OCI-LY7 (cell line): ENCODE results near the gene SCUBE3. TPM values are rescaled to one million over a fixed set of nuclear protein-coding genes. Genes with fewer than 3 reads are reported as not detected.

Source experiments
- BruUV-seq: library from RNA; stranded (reverse); fragments of 400-500 nt; replicated peaks from 2 replicates; lab custom pipeline; 2021; lab: Mats Ljungman, UMichigan
- CTCF ChIA-PET: fragments of 300-600 bp; sonication (Branson Sonifier 250); formaldehyde crosslinking; loops from one replicate; lab custom pipeline; 2022; ENCODE audit warnings: antibody characterized with exemption; ENCODE audit not compliant: unreplicated experiment; lab: Charles Lee
- POLR2A ChIA-PET: fragments of 300-600 bp; sonication (Branson Sonifier 250); formaldehyde crosslinking; loops from one replicate; lab custom pipeline; 2022; ENCODE audit warnings: antibody characterized with exemption; lab: Charles Lee
- DNase-seq: peaks from one replicate; pipeline ENCODE4 v3.0.0-alpha.2; 2015; ENCODE audit warnings: low spot score
- H2AFZ ChIP-seq: fragments of 200-600 bp; sonication (generic), shearing (Covaris generic); 2 replicates; pipeline ENCODE4 v1.6.1; 2014; ENCODE audit warnings: mild to moderate bottlenecking, antibody characterized with exemption, low read length, moderate library complexity
- H3K27ac ChIP-seq: fragments of 200-600 bp; sonication (generic); 2 replicates; pipeline ENCODE4 v1.5.1; 2014; ENCODE audit warnings: mixed run types, low read depth, mild to moderate bottlenecking, moderate library complexity, low read length, inconsistent platforms; ENCODE audit not compliant: poor library complexity, severe bottlenecking
- H3K36me3 ChIP-seq: fragments of 200-600 bp; sonication (generic); 2 replicates; pipeline ENCODE4 v1.6.1; 2014; ENCODE audit warnings: mild to moderate bottlenecking, antibody characterized with exemption, low read length, moderate library complexity, mixed read lengths; ENCODE audit not compliant: insufficient read depth
- H3K4me1 ChIP-seq: fragments of 200-600 bp; sonication (generic); 2 replicates; pipeline ENCODE4 v1.5.1; 2014; ENCODE audit warnings: mild to moderate bottlenecking, low read length; ENCODE audit not compliant: insufficient read depth, poor library complexity, severe bottlenecking
- H3K4me2 ChIP-seq: fragments of 200-600 bp; sonication (generic); 2 replicates; pipeline ENCODE4 v1.6.1; 2014; ENCODE audit warnings: mild to moderate bottlenecking, low read length
- H3K4me3 ChIP-seq: fragments of 200-600 bp; sonication (generic); 2 replicates; pipeline ENCODE4 v1.5.1; 2014; ENCODE audit warnings: mild to moderate bottlenecking, low read depth, low read length; ENCODE audit not compliant: poor library complexity, severe bottlenecking
- H3K79me2 ChIP-seq: fragments of 200-600 bp; sonication (generic); 2 replicates; pipeline ENCODE4 v1.6.1; 2016; ENCODE audit warnings: low read depth, mild to moderate bottlenecking, low read length, moderate library complexity, mixed read lengths; ENCODE audit not compliant: insufficient read depth
- H3K9me2 ChIP-seq: fragments of 200-600 bp; sonication (generic); 2 replicates; pipeline ENCODE4 v1.6.1; 2016; ENCODE audit warnings: mild to moderate bottlenecking, low read length, mixed read lengths; ENCODE audit not compliant: insufficient read depth
- H3K9me3 ChIP-seq: fragments of 200-600 bp; sonication (generic); 2 replicates; pipeline ENCODE4 v1.6.1; 2014; ENCODE audit warnings: mild to moderate bottlenecking, mixed run types, low read length, mixed read lengths
- H4K20me1 ChIP-seq: fragments of 200-600 bp; sonication (generic); 2 replicates; pipeline ENCODE4 v1.6.1; 2014; ENCODE audit warnings: mild to moderate bottlenecking, antibody characterized with exemption, low read length, moderate library complexity, mixed read lengths; ENCODE audit not compliant: insufficient read depth
- CTCF ChIP-seq: fragments of 200-600 bp; sonication (generic); conservative IDR thresholded peaks from 2 replicates; pipeline ENCODE4 v1.5.1; 2014; ENCODE audit warnings: mild to moderate bottlenecking, antibody characterized with exemption, low read length, moderate library complexity, mixed read lengths
- EZH2phosphoT487 ChIP-seq: fragments of 200-600 bp; sonication (generic); IDR thresholded peaks from 2 replicates; pipeline ENCODE4 v1.6.1; 2018; ENCODE audit warnings: low read depth, borderline replicate concordance, mild to moderate bottlenecking, mixed run types, antibody characterized with exemption, low read length, moderate library complexity, mixed read lengths
- intact Hi-C: fragments of 100-400 bp; cut with micrococcal nuclease; formaldehyde crosslinking; loops from one replicate; pipeline ENCODE4 v1.10.0; 2022; ENCODE audit not compliant: unreplicated experiment
- total RNA-seq, 2 experiments: library from RNA; depleted of rRNA in 1 of 2; stranded (reverse); fragments of >200 nt in 1 of 2; shearing (Covaris generic) in 1 of 2; gene quantifications; 2 replicates each; pipeline ENCODE4 v1.2.3, GENCODE V29; 2014 to 2022

SCUBE3 gene
- total RNA-seq, 2 experiments from 2014 or later, result not detected

- H3K9me3 ChIP-seq, result no peaks in the 10 kb centered on the region
- H3K79me2 ChIP-seq, result no peaks in the 10 kb centered on the region
- no peaks in the 10 kb centered on the region for H3K4me1 ChIP-seq
- BruUV-seq, result no TSS peak
- H3K9me2 ChIP-seq, result no peaks in the 10 kb centered on the region
- no peak overlapping the region for H3K4me3 ChIP-seq
- intact Hi-C loops, result no loop called here
- CTCF ChIA-PET, result no interaction called here
- DNase-seq, result no peak
- no peak overlapping the region for H3K4me2 ChIP-seq
- H4K20me1 ChIP-seq, result no peaks in the 10 kb centered on the region
- no peak overlapping the region for H3K27ac ChIP-seq
- POLR2A ChIA-PET, result interaction anchor here (0.5 kb wide), 1 partner anchor 83 kb away, joined by 3 read pairs; no protein-coding TSS in a partner anchor
- no peak for TF ChIP-seq EZH2phosphoT487
- no peak for TF ChIP-seq CTCF
- no peaks in the 10 kb centered on the region for H3K36me3 ChIP-seq
- H2AFZ ChIP-seq, result no peak overlapping the region
Observed at GRCh38 chr6:35234901-35235300, 21.1 kb downstream of the SCUBE3 start.

- CTCF ChIA-PET, result no interaction called here
Observed at GRCh38 chr6:35236223-35236622, 22.5 kb downstream of the SCUBE3 start.

More at GRCh38 chr6:35236223-35236622, 22.5 kb downstream of the SCUBE3 start:
- Histone ChIP-seq H3K9me3 (no peaks in the 10 kb centered on the region), H3K27ac (no peak overlapping the region), H3K4me3 (no peak overlapping the region), H3K4me2 (no peak overlapping the region), H4K20me1 (peaks cover 6% of the 10 kb centered on the region; the same call in 1 of the 2 replicates), H3K79me2 (no peaks in the 10 kb centered on the region), H3K4me1 (no peaks in the 10 kb centered on the region), H2AFZ (no peak overlapping the region), H3K36me3 (no peaks in the 10 kb centered on the region), H3K9me2 (no peaks in the 10 kb centered on the region)
- POLR2A ChIA-PET, result interaction anchor here (0.5 kb wide), 1 partner anchor 263 kb away, joined by 3 read pairs; no protein-coding TSS in a partner anchor
- TF ChIP-seq EZH2phosphoT487, result no peak
- TF ChIP-seq CTCF, result no peak
- no peak for DNase-seq
- intact Hi-C loops, result no loop called here
- BruUV-seq, result no TSS peak
